Epithelial cell of prostate (primary cell): ENCODE data around the gene SH3RF3.

ENCODE experiments used
- DNase-seq: peaks from one replicate; pipeline ENCODE4 v3.0.0-alpha.2; 2011; ENCODE audit warnings: low read depth, low spot score
- H3K27ac ChIP-seq: fragments of 450-650 bp; 2 replicates; pipeline ENCODE4 v1.5.1; 2017; ENCODE audit warnings: mild to moderate bottlenecking

The SH3RF3 gene

GRCh38 chr2:109487536-109487869 is 358.5 kb downstream of the SH3RF3 start:
- DNase-seq, result no peak
- no peak overlapping the region for H3K27ac ChIP-seq

- H3K27ac ChIP-seq, result no peak overlapping the region
- DNase-seq, result no peak
These were observed 359.1 kb downstream of the SH3RF3 start for GRCh38 chr2:109487871-109488655.

- H3K27ac ChIP-seq, result no peak overlapping the region
- DNase-seq, result no peak
These were observed 360.3 kb downstream of the SH3RF3 start for GRCh38 chr2:109489296-109489695.

- DNase-seq, result no peak
- no peak overlapping the region for H3K27ac ChIP-seq
These were observed 364.4 kb downstream of the SH3RF3 start for GRCh38 chr2:109493176-109493935.

- DNase-seq, result no peak
These were observed 365.3 kb downstream of the SH3RF3 start for GRCh38 chr2:109494351-109494750.

GRCh38 chr2:109497463-109497862 is 368.5 kb downstream of the SH3RF3 start:
- no peak for DNase-seq
- H3K27ac ChIP-seq, result no peak overlapping the region

More at GRCh38 chr2:109494351-109494750, 365.3 kb downstream of the SH3RF3 start:
- H3K27ac ChIP-seq, result no peak overlapping the region

GRCh38 chr2:109497911-109498870 is 369.2 kb downstream of the SH3RF3 start:
- H3K27ac ChIP-seq, result no peak overlapping the region
- DNase-seq, result no peak

- no peak overlapping the region for H3K27ac ChIP-seq
- no peak for DNase-seq
These were observed 369.9 kb downstream of the SH3RF3 start for GRCh38 chr2:109498906-109499305.

- no peak overlapping the region for H3K27ac ChIP-seq
- no peak for DNase-seq
These were observed 370.6 kb downstream of the SH3RF3 start for GRCh38 chr2:109499566-109499965.

GRCh38 chr2:109500910-109501309 is 371.9 kb downstream of the SH3RF3 start:
- H3K27ac ChIP-seq, result no peak overlapping the region
- DNase-seq, result no peak

- H3K27ac ChIP-seq, result no peak overlapping the region
- no peak for DNase-seq
These were observed 372.5 kb downstream of the SH3RF3 start for GRCh38 chr2:109501461-109501860.

- no peak for DNase-seq
- no peak overlapping the region for H3K27ac ChIP-seq
These were observed 374.2 kb downstream of the SH3RF3 start for GRCh38 chr2:109503191-109503590.

GRCh38 chr2:109507217-109507616 is 378.2 kb downstream of the SH3RF3 start:
- DNase-seq, result no peak
- H3K27ac ChIP-seq, result no peak overlapping the region

GRCh38 chr2:109507828-109508227 is 378.8 kb downstream of the SH3RF3 start:
- H3K27ac ChIP-seq, result no peak overlapping the region
- DNase-seq, result no peak

GRCh38 chr2:109508556-109508955 is 379.6 kb downstream of the SH3RF3 start:
- no peak overlapping the region for H3K27ac ChIP-seq
- DNase-seq, result no peak

GRCh38 chr2:109510136-109511028 is 381.4 kb downstream of the SH3RF3 start:
- DNase-seq, result peak; percentile 24
- H3K27ac ChIP-seq, result no peak overlapping the region

- DNase-seq, result no peak
- H3K27ac ChIP-seq, result no peak overlapping the region
These were observed 382.2 kb downstream of the SH3RF3 start for GRCh38 chr2:109511168-109511567.

GRCh38 chr2:109512076-109512475 is 383.1 kb downstream of the SH3RF3 start:
- no peak for DNase-seq
- no peak overlapping the region for H3K27ac ChIP-seq

- no peak overlapping the region for H3K27ac ChIP-seq
- no peak for DNase-seq
These were observed 384.2 kb downstream of the SH3RF3 start for GRCh38 chr2:109513230-109513629.
